H1 (cell line): Measurements from ENCODE around the gene ETV4. TPM values are rescaled to one million over a fixed set of nuclear protein-coding genes. Genes with fewer than 3 reads are reported as not detected.

ENCODE experiments used
- CTCF ChIA-PET: fragments of 300-600 bp; sonication (Branson Sonifier 250); formaldehyde crosslinking; loops from one replicate; lab custom pipeline; 2021; ENCODE audit not compliant: partially characterized antibody; lab: Charles Lee
- POLR2A ChIA-PET: fragments of 300-600 bp; sonication (Branson Sonifier 250); formaldehyde crosslinking; loops from one replicate; lab custom pipeline; 2021; ENCODE audit warnings: inconsistent platforms; ENCODE audit not compliant: partially characterized antibody; lab: Charles Lee
- DNase-seq, 2 experiments: peaks; one replicate each; pipeline versions ENCODE4 v3.0.0 to v3.0.0-alpha.2; 2010 to 2022; ENCODE audit warnings: low spot score in 2 of 2, low read depth in 1 of 2, mixed read lengths in 1 of 2
- FAIRE-seq: peaks from 2 replicates; lab custom pipeline; 2011; peaks lifted over from hg19 to GRCh38; lab: Jason Lieb, UNC
- H2AFZ ChIP-seq: 2 replicates; pipeline ENCODE4 v1.8.1; 2012; ENCODE audit warnings: low read length, inconsistent platforms
- H2AK5ac ChIP-seq: 2 replicates; pipeline ENCODE4 v1.6.1; 2013; ENCODE audit warnings: low read depth, low read length
- H2BK120ac ChIP-seq: replicated peaks from 2 replicates; pipeline ENCODE3; 2013; ENCODE audit warnings: low read depth, low read length, inconsistent platforms
- H2BK12ac ChIP-seq: 2 replicates; pipeline ENCODE4 v1.6.1; 2013; ENCODE audit warnings: low read depth, low read length
- H2BK15ac ChIP-seq: 2 replicates; pipeline ENCODE4 v1.6.1; 2013; ENCODE audit warnings: low read length
- H2BK20ac ChIP-seq: 2 replicates; pipeline ENCODE4 v1.6.1; 2013; ENCODE audit warnings: low read length
- H2BK5ac ChIP-seq: 2 replicates; pipeline ENCODE4 v1.6.1; 2013; ENCODE audit warnings: low read depth, low read length
- H3K14ac ChIP-seq: 2 replicates; pipeline ENCODE4 v1.6.1; 2013; ENCODE audit warnings: inconsistent platforms; ENCODE audit not compliant: insufficient read length
- H3K18ac ChIP-seq: 2 replicates; pipeline ENCODE4 v1.6.1; 2013; ENCODE audit warnings: low read length; ENCODE audit errors: extremely low read depth
- H3K23ac ChIP-seq: 2 replicates; pipeline ENCODE4 v1.6.1; 2013; ENCODE audit warnings: inconsistent platforms; ENCODE audit not compliant: insufficient read length
- H3K23me2 ChIP-seq: 2 replicates; pipeline ENCODE4 v1.6.1; 2013; ENCODE audit warnings: low read depth, low read length
- H3K27ac ChIP-seq: 2 replicates; pipeline ENCODE4 v1.6.1; 2011; ENCODE audit warnings: low read depth, low read length, inconsistent platforms
- H3K27me3 ChIP-seq, 4 experiments: replicated peaks in 1 of 4; 1 replicate in 1 of 4; 2 replicates in 3 of 4; pipeline versions ENCODE4 v1.6.1 to v1.8.1; 2011 to 2013; ENCODE audit warnings: low read length in 3 of 4, mild to moderate bottlenecking in 3 of 4, inconsistent platforms in 2 of 4, mixed read lengths in 2 of 4, moderate library complexity in 1 of 4; ENCODE audit not compliant: control insufficient read depth in 3 of 4, insufficient read depth in 3 of 4; ENCODE audit errors: extremely low read depth in 1 of 4
- H3K36me3 ChIP-seq, 4 experiments: 2 replicates each; pipeline versions ENCODE4 v1.6.1 to v1.8.1; 2011 to 2013; ENCODE audit warnings: mild to moderate bottlenecking in 4 of 4, low read length in 3 of 4, moderate library complexity in 2 of 4, control low read depth in 1 of 4, inconsistent platforms in 1 of 4; ENCODE audit not compliant: insufficient read depth in 4 of 4, control insufficient read depth in 2 of 4
- H3K4ac ChIP-seq: replicated peaks from 2 replicates; pipeline ENCODE3; 2013; ENCODE audit warnings: low read length, low read depth, mixed read lengths, inconsistent platforms; ENCODE audit not compliant: insufficient read length
- H3K4me1 ChIP-seq, 4 experiments: replicated peaks in 1 of 4; 1 replicate in 1 of 4; 2 replicates in 3 of 4; pipeline versions ENCODE4 v1.6.1 to v1.8.1; 2011 to 2013; ENCODE audit warnings: low read length in 3 of 4, inconsistent platforms in 2 of 4, mixed read lengths in 1 of 4; ENCODE audit not compliant: insufficient read depth in 4 of 4, control insufficient read depth in 3 of 4
- H3K4me2 ChIP-seq, 2 experiments: 2 replicates each; pipeline versions ENCODE4 v1.6.1 to v1.8.1; 2011 to 2013; ENCODE audit warnings: low read depth in 2 of 2, low read length in 2 of 2, control low read depth in 1 of 2, inconsistent platforms in 1 of 2, mild to moderate bottlenecking in 1 of 2; ENCODE audit not compliant: insufficient read depth in 1 of 2
- H3K4me3 ChIP-seq, 4 experiments: fragments of 200-600, 300-600 bp in 1 of 4; sonication (generic), shearing (Covaris generic), sonication (Bioruptor Twin) in 1 of 4; 2 replicates each; pipeline versions ENCODE4 v1.5.1 to v1.8.1; 2011 to 2016; ENCODE audit warnings: low read length in 4 of 4, low read depth in 3 of 4, control low read depth in 2 of 4, inconsistent platforms in 2 of 4, mild to moderate bottlenecking in 2 of 4, mixed read lengths in 1 of 4, moderate library complexity in 1 of 4; ENCODE audit not compliant: insufficient read depth in 2 of 4; ENCODE audit errors: extremely low read depth in 1 of 4
- H3K56ac ChIP-seq: replicated peaks from 2 replicates; pipeline ENCODE3; 2013; ENCODE audit warnings: low read depth, mild to moderate bottlenecking, mixed read lengths, low read length, inconsistent platforms; ENCODE audit not compliant: insufficient read length
- H3K79me1 ChIP-seq: 2 replicates; pipeline ENCODE4 v1.6.1; 2013; ENCODE audit warnings: low read depth, low read length, control low read depth
- H3K79me2 ChIP-seq, 2 experiments: 2 replicates each; pipeline versions ENCODE4 v1.6.1 to v1.8.1; 2012 to 2013; ENCODE audit warnings: low read length in 2 of 2, mild to moderate bottlenecking in 2 of 2, inconsistent platforms in 1 of 2; ENCODE audit not compliant: insufficient read depth in 2 of 2, control insufficient read depth in 1 of 2
- H3K9ac ChIP-seq, 4 experiments: replicated peaks in 1 of 4; 1 replicate in 1 of 4; 2 replicates in 3 of 4; pipeline versions ENCODE4 v1.6.1 to v1.8.1; 2011 to 2013; ENCODE audit warnings: low read depth in 3 of 4, low read length in 3 of 4, control low read depth in 2 of 4, mild to moderate bottlenecking in 2 of 4, moderate library complexity in 2 of 4, inconsistent platforms in 1 of 4; ENCODE audit errors: extremely low read depth in 1 of 4
- H3K9me3 ChIP-seq, 2 experiments: 2 replicates each; pipeline versions ENCODE4 v1.6.1 to v1.8.1; 2012 to 2013; ENCODE audit warnings: mild to moderate bottlenecking in 2 of 2, moderate library complexity in 2 of 2, control low read depth in 1 of 2, inconsistent platforms in 1 of 2, low read depth in 1 of 2, low read length in 1 of 2, mixed read lengths in 1 of 2; ENCODE audit not compliant: insufficient read depth in 2 of 2
- H4K20me1 ChIP-seq, 2 experiments: replicated peaks in 1 of 2; 2 replicates each; pipeline versions ENCODE3 to v1.8.1; 2011 to 2013; ENCODE audit warnings: inconsistent platforms in 2 of 2, low read length in 2 of 2, mild to moderate bottlenecking in 1 of 2; ENCODE audit not compliant: insufficient read depth in 2 of 2, control insufficient read depth in 1 of 2
- H4K5ac ChIP-seq: 2 replicates; pipeline ENCODE4 v1.6.1; 2013; ENCODE audit warnings: low read length, low read depth, mixed read lengths, inconsistent platforms; ENCODE audit not compliant: insufficient read length
- H4K8ac ChIP-seq: 2 replicates; pipeline ENCODE4 v1.8.0; 2013; ENCODE audit warnings: mild to moderate bottlenecking, moderate library complexity, low read length, inconsistent platforms; ENCODE audit not compliant: insufficient read depth; ENCODE audit errors: extremely low read depth
- H4K91ac ChIP-seq: replicated peaks from 2 replicates; pipeline ENCODE3; 2013; ENCODE audit warnings: low read length, mixed read lengths, inconsistent platforms; ENCODE audit not compliant: insufficient read length
- ASH2L ChIP-seq: fragments of 200-600, 300-600 bp; sonication (generic); IDR thresholded peaks from one replicate; pipeline ENCODE4 v1.7.1; 2017; ENCODE audit warnings: low read length
- NANOG ChIP-seq: IDR thresholded peaks from 2 replicates; pipeline ENCODE4 v1.6.1; 2011; ENCODE audit warnings: low read length, low read depth, mild to moderate bottlenecking, inconsistent platforms; ENCODE audit not compliant: insufficient read depth, poor library complexity, severe bottlenecking
- POLR2A ChIP-seq, 2 experiments: IDR thresholded peaks; 1 replicate in 1 of 2; 2 replicates in 1 of 2; pipeline ENCODE4 v1.6.1; 2011; ENCODE audit warnings: low read depth in 2 of 2, low read length in 2 of 2, mild to moderate bottlenecking in 2 of 2; ENCODE audit errors: control extremely low read depth in 1 of 2
- RXRA ChIP-seq: IDR thresholded peaks from 2 replicates; pipeline ENCODE4 v1.6.1; 2011; ENCODE audit warnings: low read depth, mild to moderate bottlenecking, low read length, moderate library complexity; ENCODE audit not compliant: insufficient read depth
- SP1 ChIP-seq: IDR thresholded peaks from 2 replicates; pipeline ENCODE4 v1.6.1; 2011; ENCODE audit warnings: low read depth, low read length
- WGBS, 2 experiments: shearing (Covaris generic) in 1 of 2; methylation state at CpG; one replicate each; pipeline versions ENCODE4 v1.1.6 to v1.1.7; 2013 to 2015; ENCODE audit warnings: low lambda C conversion rate in 2 of 2, mixed read lengths in 2 of 2, inconsistent platforms in 1 of 2, low coverage in 1 of 2, missing lambda C conversion rate in 1 of 2; ENCODE audit not compliant: insufficient replicate concordance in 2 of 2, insufficient coverage in 1 of 2, insufficient read length in 1 of 2; ENCODE audit errors: extremely low coverage in 1 of 2, missing lambda C conversion rate in 1 of 2; 5-methylcytosine and 5-hydroxymethylcytosine counted together
- polyA plus RNA-seq, 7 experiments: library from polyadenylated mRNA; depleted of rRNA in 3 of 7; stranded (reverse) in 5 of 7; unstranded in 2 of 7; fragments of >200 nt in 5 of 7; fragments of 200-250 nt in 2 of 7; gene quantifications; 1 replicate in 5 of 7; 2 replicates in 1 of 7; 4 replicates in 1 of 7; pipeline versions ENCODE4 v1.2.1 to v1.2.3, GENCODE V29; 2011 to 2013; ENCODE audit warnings: missing spikeins in 2 of 7, mixed read lengths in 2 of 7
- total RNA-seq: library from RNA; stranded (reverse); fragmentation: NEBNext Ultra II Directional; extraction: Animal tissue kit (Norgen Biotek cat#: 25700); gene quantifications from 2 replicates; pipeline ENCODE4 v1.2.1, GENCODE V29; 2021

The ETV4 gene
- total and polyA plus RNA-seq, 2 of the 8 experiments (the other 6 are each of a cell fraction or from before 2014, with no cell fraction given) = 75.2 to 143 TPM

- Histone ChIP-seq H3K14ac (no peak overlapping the region), H3K23ac (no peak overlapping the region), H3K9ac (no peak overlapping the region; a peak in 1 of 7 replicates), H3K27ac (no peak overlapping the region), H3K4me2 (peak overlapping the region; percentile 37 to 88), H3K79me1 (peaks cover 11% of the 10 kb centered on the region), H3K23me2 (peaks cover 16% of the 10 kb centered on the region), H3K27me3 (no peaks in the 10 kb centered on the region), H3K36me3 (peaks cover 0 to 2% (median 0%) of the 10 kb centered on the region in 4 experiments; a peak in 1 of 8 replicates), H2BK120ac (no peak overlapping the region), H2BK5ac (peak overlapping the region; percentile 80; the same call in 1 of the 2 replicates), H3K56ac (no peak overlapping the region), H4K91ac (no peak overlapping the region), H2BK20ac (no peak overlapping the region), H2AFZ (no peak overlapping the region), H3K79me2 (peaks cover 20 to 66% of the 10 kb centered on the region in 2 experiments; a peak in 3 of 4 replicates), H3K4me1 (peaks cover 22 to 44% (median 31%) of the 10 kb centered on the region in 4 experiments), H2BK15ac (no peak overlapping the region; the same call in 1 of the 2 replicates), H3K4ac (no peak overlapping the region), H3K9me3 (no peaks in the 10 kb centered on the region), H3K4me3 (peak overlapping the region in 1 of 4 experiments; percentile 26; a peak in 3 of 8 replicates), H2AK5ac (peak overlapping the region; percentile 28; the same call in 1 of the 2 replicates), H4K5ac (no peak overlapping the region), H3K18ac (peak overlapping the region; percentile 55; the same call in 1 of the 2 replicates), H4K8ac (peak overlapping the region; percentile 42; the same call in 1 of the 2 replicates), H4K20me1 (peaks cover 2 to 10% of the 10 kb centered on the region in 2 experiments), H2BK12ac (peak overlapping the region; percentile 90)
- WGBS, 2 experiments = 64% methylated on average over 11 of the region's 11 CpGs; no CpG with 5 or more reads in 1 of the 2 experiments
- FAIRE-seq = peak; percentile 86
- CTCF ChIA-PET = interaction anchor here (0.6 to 4.4 kb wide), 6 partner anchors 10 to 219 kb away, joined by 3 to 29 read pairs (median 6); no protein-coding TSS in a partner anchor
- POLR2A ChIA-PET = interaction anchor here (0.7 to 12.8 kb wide), 8 partner anchors 12 to 57 kb away, joined by 3 to 345 read pairs (median 4); partner anchors contain the start of gene DHX8
- DNase-seq = peak in 1 of 2 experiments; percentile 67
- TF ChIP-seq NANOG = no peak
- peak; percentile 43 for TF ChIP-seq ASH2L
- peak; percentile 59; the same call in 1 of the 2 replicates for TF ChIP-seq SP1
- peak in 1 of 2 experiments; percentile 31; a peak in 1 of 3 replicates for TF ChIP-seq POLR2A (IDR thresholded peaks at IDR 0.05; ENCODE audit: control extremely low read depth in 1 of 2, low read depth in 2 of 2, low read length in 2 of 2)
- no peak for TF ChIP-seq RXRA
These were observed 5.1 kb downstream of the ETV4 start for GRCh38 chr17:43540821-43541674.
